Brain microvascular endothelial cell (primary cell): ENCODE data around the gene CFAP300.

Experiments
- DNase-seq: peaks from one replicate; pipeline ENCODE4 v3.0.0-alpha.2; 2020
- H3K27ac ChIP-seq: fragments of 250-450 bp; sonication (Bioruptor Pico); 2 replicates; pipeline ENCODE4 v1.5.1; 2020; ENCODE audit warnings: mild to moderate bottlenecking, moderate library complexity
- H3K27me3 ChIP-seq: fragments of 250-450 bp; sonication (Bioruptor Pico); replicated peaks from 2 replicates; pipeline ENCODE4 v1.5.1; 2020; ENCODE audit warnings: mild to moderate bottlenecking
- H3K36me3 ChIP-seq: fragments of 250-450 bp; sonication (Bioruptor Pico); replicated peaks from 2 replicates; pipeline ENCODE4 v1.5.1; 2020; ENCODE audit warnings: mild to moderate bottlenecking
- H3K4me3 ChIP-seq: 2 replicates; pipeline ENCODE4 v1.5.1; 2011; ENCODE audit warnings: low read depth, mild to moderate bottlenecking, control low read depth, low read length, moderate library complexity
- CTCF ChIP-seq: IDR thresholded peaks from 2 replicates; pipeline ENCODE4 v1.5.1; 2011; ENCODE audit warnings: low read depth, mild to moderate bottlenecking, moderate library complexity, low read length, control low read depth, inconsistent platforms; ENCODE audit errors: missing control alignments
- in situ Hi-C: cut with HindIII; loops from 2 replicates; pipeline ENCODE4 v1.10.0; 2017; ENCODE audit warnings: low sequenced_read_pairs, low pct_ligation_motif_present

Gene CFAP300

DNA sequence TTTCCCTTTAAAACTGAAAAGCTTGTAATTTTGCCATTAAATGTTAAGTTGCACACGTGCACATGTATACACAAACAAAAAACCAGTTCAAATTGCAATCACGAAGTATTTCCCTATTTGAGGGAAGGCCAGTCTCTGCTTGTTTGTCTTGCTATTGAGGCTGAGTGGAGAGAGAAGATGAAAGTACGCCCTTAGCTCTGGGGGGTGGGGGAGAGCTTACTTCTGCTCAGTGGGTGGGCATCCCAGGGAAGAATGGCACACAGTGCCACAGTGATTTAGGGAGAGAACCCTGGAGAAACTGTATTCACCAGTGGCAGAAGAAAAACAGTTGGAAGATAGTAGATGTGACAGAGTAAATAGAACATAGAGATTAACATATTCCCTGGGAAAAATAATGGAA, 71.7 kb downstream of the CFAP300 start:
- H3K27me3 ChIP-seq: no peaks in the 10 kb centered on the region
- no peak overlapping the region for H3K4me3 ChIP-seq
- DNase-seq: no peak
- TF ChIP-seq CTCF: no peak
- H3K27ac ChIP-seq: no peak overlapping the region
- in situ Hi-C loops: no loop called here
- H3K36me3 ChIP-seq: peaks cover 2% of the 10 kb centered on the region

- peaks cover 2% of the 10 kb centered on the region for H3K36me3 ChIP-seq
- no peak overlapping the region for H3K4me3 ChIP-seq
- in situ Hi-C loops: no loop called here
- DNase-seq: no peak
- no peaks in the 10 kb centered on the region for H3K27me3 ChIP-seq
- TF ChIP-seq CTCF: no peak
- H3K27ac ChIP-seq: peak overlapping the region; percentile 40
These were observed 72.8 kb downstream of the CFAP300 start for GRCh38 chr11:102119997-102120396.

GRCh38 chr11:102120437-102120973, 73.3 kb downstream of the CFAP300 start:
- Histone ChIP-seq H3K36me3 (peaks cover 2% of the 10 kb centered on the region), H3K27ac (peak overlapping the region; percentile 40), H3K4me3 (no peak overlapping the region), H3K27me3 (no peaks in the 10 kb centered on the region)
- in situ Hi-C loops: no loop called here
- no peak for TF ChIP-seq CTCF
- no peak for DNase-seq

DNA sequence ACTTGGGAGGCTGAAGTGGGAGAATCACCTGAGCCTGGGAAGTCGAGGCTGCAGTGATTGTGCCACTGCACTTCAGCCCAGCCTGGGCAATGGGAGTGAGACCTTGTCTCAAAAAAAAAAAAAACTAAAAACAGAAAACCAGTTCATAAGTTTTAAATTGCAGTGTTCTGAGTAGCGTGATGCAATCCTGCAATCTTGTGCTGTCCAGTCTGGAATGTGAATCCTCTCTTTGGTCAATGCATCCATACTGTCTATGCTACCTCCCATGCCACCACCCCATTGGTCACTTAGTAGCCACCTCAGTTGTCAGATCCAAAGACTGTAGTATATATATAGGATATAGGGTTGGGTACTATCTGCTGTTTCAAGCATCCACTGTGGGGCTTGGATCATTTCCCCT, 74.1 kb downstream of the CFAP300 start:
- no peak overlapping the region for H3K27ac ChIP-seq
- no peak for DNase-seq
- TF ChIP-seq CTCF: no peak
- H3K27me3 ChIP-seq: no peaks in the 10 kb centered on the region
- in situ Hi-C loops: no loop called here
- H3K36me3 ChIP-seq: peaks cover 5% of the 10 kb centered on the region
- H3K4me3 ChIP-seq: no peak overlapping the region
